Midbrain (tissue), 1 donor: Measurements from ENCODE around the gene UVRAG.
A peak's percentile ranks its signal among the peaks of the same experiment; 100 is the strongest.

ENCODE experiments used
- DNase-seq: peaks from one replicate; lab custom pipeline; 2025; lab: John Stamatoyannopoulos, UW

UVRAG gene

GRCh38 chr11:76166314-76166713 lies 351.3 kb downstream of the UVRAG start:
- DNase-seq, result no peak

GRCh38 chr11:76167590-76167989 lies 352.6 kb downstream of the UVRAG start:
- no peak for DNase-seq

GRCh38 chr11:76169473-76169896 lies 354.5 kb downstream of the UVRAG start:
- no peak for DNase-seq

DNA sequence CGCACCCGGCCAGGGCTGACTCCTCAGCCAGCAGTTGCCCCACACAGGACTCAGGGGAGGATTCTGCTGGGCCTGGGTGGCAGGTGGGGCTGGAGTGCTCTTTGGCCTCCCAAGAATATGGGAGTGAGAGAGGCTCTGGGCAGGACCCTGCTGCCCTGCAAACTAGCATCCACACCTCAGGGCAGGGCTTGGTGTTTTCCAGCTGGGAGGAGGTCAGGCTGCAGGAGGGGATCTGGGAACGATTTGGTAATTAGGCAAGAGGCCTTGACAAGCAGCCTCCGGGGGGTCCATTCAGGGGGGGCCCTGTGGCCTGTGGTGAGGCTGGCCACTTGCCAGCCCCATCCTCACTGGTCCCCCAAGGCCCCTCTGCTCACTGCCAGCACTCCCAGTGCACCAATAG lies 355.5 kb downstream of the UVRAG start:
- no peak for DNase-seq

DNA sequence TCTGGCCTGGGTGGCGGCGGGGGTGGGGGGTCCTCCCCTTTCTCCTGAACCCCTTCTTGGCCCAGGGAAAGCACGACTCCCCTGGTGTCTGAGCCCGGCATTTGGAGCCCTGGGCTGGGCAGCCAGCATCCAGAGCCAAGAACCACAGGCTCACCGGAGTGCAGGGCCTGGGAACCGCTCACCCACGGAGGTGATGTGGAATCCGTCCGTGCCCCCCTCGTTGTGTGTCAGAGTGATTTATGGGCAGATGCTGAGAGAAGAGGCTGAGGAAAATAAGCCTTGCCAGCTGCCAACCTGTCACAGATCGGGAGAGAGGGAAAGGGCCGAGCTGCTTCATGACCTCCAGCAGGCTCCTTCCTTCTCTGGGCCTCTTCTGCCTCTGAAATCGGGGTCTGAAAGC lies 357.6 kb downstream of the UVRAG start:
- DNase-seq, result no peak

DNA sequence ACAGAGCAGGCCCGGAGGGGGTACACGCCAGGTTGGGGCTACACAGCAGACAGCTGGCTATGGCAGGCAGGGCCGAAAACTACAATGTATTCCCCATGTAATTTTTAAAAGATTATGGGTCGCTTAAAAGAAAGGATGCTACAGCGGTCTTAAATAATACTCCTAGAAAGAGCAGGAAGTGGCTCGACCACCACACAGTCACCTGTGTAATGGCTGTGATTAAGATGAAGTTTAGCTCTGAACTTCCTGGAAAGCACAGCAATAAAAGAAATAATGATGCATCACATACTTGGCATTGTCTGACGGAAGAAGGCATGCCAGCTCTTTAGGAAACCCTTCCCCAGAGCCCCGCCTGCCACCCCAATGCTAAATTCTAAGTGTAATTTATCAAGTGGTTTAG lies 358.7 kb downstream of the UVRAG start:
- no peak for DNase-seq

GRCh38 chr11:76174330-76174729 lies 359.3 kb downstream of the UVRAG start:
- no peak for DNase-seq

- DNase-seq, result no peak
Measured at GRCh38 chr11:76175783-76176182, 360.8 kb downstream of the UVRAG start.

GRCh38 chr11:76176463-76176862 lies 361.5 kb downstream of the UVRAG start:
- DNase-seq, result no peak

GRCh38 chr11:76177250-76177686 lies 362.3 kb downstream of the UVRAG start:
- DNase-seq, result no peak

- no peak for DNase-seq
Measured at GRCh38 chr11:76179147-76179546, 364.1 kb downstream of the UVRAG start.

GRCh38 chr11:76181371-76181770 lies 366.4 kb downstream of the UVRAG start:
- no peak for DNase-seq

DNA sequence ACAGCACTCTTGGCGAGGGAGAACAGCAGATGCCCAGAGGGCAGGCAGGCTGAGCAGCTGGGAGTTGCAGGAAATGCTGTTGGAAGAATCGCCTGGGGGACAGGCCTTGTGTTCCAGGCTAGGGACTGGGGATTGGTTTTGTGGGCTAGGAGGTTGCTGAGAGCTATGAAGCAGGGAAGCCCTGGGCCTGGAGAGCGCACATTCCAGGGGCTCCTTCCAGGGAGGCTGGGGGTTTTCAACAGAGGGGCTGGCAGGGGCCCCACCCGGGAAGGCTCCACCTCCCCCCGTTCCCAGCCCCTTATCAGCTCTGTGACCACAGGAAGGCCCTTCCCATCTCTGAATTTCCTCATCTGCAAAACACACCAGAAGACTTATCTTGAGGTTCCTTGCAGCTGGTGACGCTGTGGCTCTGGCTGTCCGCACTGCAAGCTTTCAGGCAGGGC lies 369.6 kb downstream of the UVRAG start:
- DNase-seq, result no peak

DNA sequence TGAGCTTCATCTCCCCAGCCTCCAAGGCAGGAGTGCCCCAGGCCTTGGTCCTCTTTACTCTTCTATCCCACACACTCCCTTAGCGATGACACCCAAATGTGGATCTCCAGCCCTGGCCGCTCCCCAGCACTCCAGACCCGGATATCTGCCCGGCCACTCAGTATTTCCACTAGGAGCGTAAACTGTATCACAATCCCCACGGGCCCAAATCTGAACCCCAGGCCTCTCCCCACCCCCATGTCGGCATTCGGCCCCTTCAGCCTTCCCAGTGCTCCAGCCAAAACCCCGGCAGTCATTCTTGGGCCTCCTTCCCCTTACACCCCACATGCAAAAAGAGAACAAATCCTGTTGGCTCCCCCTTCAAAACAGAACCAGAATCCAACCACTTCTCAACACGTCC lies 370.5 kb downstream of the UVRAG start:
- no peak for DNase-seq

DNA sequence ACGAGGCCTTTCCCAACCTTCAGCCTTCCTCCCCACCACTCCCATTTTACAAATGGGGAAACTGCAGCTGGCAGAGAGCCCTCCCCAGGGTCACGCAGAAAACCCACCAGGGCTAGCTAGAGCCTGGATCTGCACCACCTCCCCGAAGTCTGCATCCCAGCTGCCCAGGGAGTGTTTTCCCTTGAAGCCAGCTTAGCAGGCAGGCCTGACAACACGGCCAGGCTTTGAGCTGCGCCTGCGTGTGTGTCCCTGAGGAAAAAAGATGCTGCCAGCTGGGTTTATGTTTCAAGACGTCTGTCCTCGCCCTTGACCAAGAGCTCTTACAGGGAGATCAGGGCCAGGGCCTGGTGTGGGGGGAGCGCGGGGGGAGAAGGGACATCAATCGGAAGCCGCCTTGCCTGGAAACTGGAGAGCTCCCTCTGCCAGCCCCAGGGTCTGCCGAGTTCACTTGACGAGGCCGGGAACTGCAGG lies 371.0 kb downstream of the UVRAG start:
- peak; percentile 5 for DNase-seq

GRCh38 chr11:76186776-76187279 lies 371.8 kb downstream of the UVRAG start:
- DNase-seq, result no peak

DNA sequence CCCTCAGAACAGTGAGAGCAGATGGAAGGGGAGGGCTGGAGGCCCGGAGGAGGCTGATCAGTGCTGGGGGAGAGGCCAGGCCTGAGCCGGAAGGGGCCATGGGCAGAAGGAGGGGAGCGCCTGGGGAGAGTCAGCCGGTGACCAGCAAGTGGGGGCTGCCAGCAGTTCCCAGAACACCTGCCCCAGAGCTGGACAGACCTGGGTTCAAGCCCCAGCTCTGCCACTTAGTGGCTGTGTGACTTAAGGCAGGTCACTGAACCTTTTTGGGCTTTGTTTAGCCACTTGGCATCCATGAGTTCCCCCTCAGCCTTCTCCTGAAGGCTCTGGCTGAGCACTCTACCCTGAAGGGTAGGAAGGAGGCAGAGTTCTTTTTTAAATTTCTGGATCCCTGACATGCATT lies 373.9 kb downstream of the UVRAG start:
- DNase-seq, result no peak

- no peak for DNase-seq
Measured at GRCh38 chr11:76189682-76190081, 374.7 kb downstream of the UVRAG start.

DNA sequence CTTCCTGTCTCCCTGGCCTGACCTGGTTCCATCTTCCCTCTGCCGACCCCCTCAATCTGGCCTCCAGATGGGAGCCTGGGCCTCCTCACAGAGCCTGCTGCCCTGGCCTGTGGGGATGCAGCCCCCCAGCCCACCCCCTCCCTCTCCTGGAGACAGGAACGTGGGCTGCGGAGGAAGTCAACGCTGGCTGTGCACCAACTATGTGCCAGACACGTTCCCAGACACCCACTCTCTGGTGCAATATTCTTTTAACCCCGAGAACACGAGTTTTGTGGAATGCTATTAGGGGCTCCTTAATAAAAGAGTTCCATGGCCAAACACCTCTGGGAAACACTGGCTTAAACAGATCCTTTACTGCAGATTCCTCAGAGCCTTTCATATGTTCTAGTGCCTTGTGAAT lies 375.4 kb downstream of the UVRAG start:
- no peak for DNase-seq
